K562 (cell line): ENCODE measurements around the gene NDUFS6. TPM values are rescaled to one million over a fixed set of nuclear protein-coding genes. Genes with fewer than 3 reads are reported as not detected.
A peak's percentile ranks its signal among the peaks of the same experiment; 100 is the strongest.

Experiments used
- ATAC-seq: fragments of 200-7000 bp; cut with Tn5 transposase; 3 replicates; pipeline ENCODE4 v1.9.1; 2020; ENCODE audit warnings: moderate library complexity
- BruUV-seq: library from RNA; stranded (reverse); fragments of 400-500 nt; replicated peaks from 2 replicates; lab custom pipeline; 2021; lab: Mats Ljungman, UMichigan
- CTCF ChIA-PET: fragments of 300-600 bp; formaldehyde crosslinking; extraction: SDS; loops from one replicate; lab custom pipeline; 2021; ENCODE audit warnings: low intra/inter-chr PET ratio; lab: Yijun Ruan, JAX
- POLR2A ChIA-PET: fragments of 300-600, 350-650 bp; sonication (Branson Sonifier 250); formaldehyde crosslinking; extraction: SDS; loops from one replicate; lab custom pipeline; 2021; ENCODE audit warnings: antibody characterized with exemption, inconsistent platforms; lab: Yijun Ruan, JAX
- DNase-seq, 4 experiments: peaks; one replicate each; pipeline versions ENCODE4 v3.0.0 to v3.0.0-alpha.2; 2011 to 2018; ENCODE audit warnings: low spot score in 3 of 4, mixed read lengths in 3 of 4; ENCODE audit errors: extremely low read depth in 1 of 4
- FAIRE-seq: peaks from 2 replicates; lab custom pipeline; 2011; peaks lifted over from hg19 to GRCh38; lab: Jason Lieb, UNC
- H2AFZ ChIP-seq: 2 replicates; pipeline ENCODE4 v1.6.0; 2011; ENCODE audit warnings: low read depth, low read length, control low read depth, inconsistent platforms
- H3K27ac ChIP-seq: fragments of 200-600 bp; 3 replicates; pipeline ENCODE4 v1.8.0; 2011; ENCODE audit warnings: low read depth, mild to moderate bottlenecking, control low read depth, inconsistent platforms, low read length, moderate library complexity, mixed read lengths; ENCODE audit errors: extremely low read depth
- H3K27me3 ChIP-seq, 2 experiments: fragments of 300-600 bp in 1 of 2; 2 replicates in 1 of 2; 3 replicates in 1 of 2; pipeline versions ENCODE4 v1.6.0 to v1.8.0; 2011; ENCODE audit warnings: inconsistent platforms in 2 of 2, low read length in 2 of 2, mild to moderate bottlenecking in 1 of 2, mixed read lengths in 1 of 2, moderate library complexity in 1 of 2; ENCODE audit not compliant: control insufficient read depth in 2 of 2, insufficient read depth in 2 of 2
- H3K36me3 ChIP-seq: fragments of 300-600 bp; 3 replicates; pipeline ENCODE4 v1.8.0; 2011; ENCODE audit warnings: mild to moderate bottlenecking, low read length, inconsistent platforms; ENCODE audit not compliant: control insufficient read depth, insufficient read depth
- H3K4me1 ChIP-seq, 2 experiments: fragments of 200-600 bp in 1 of 2; replicated peaks in 1 of 2; 2 replicates in 1 of 2; 3 replicates in 1 of 2; pipeline versions ENCODE4 v1.5.1 to v1.8.0; 2011; ENCODE audit warnings: inconsistent platforms in 2 of 2, low read length in 2 of 2, mild to moderate bottlenecking in 1 of 2, mixed read lengths in 1 of 2, moderate library complexity in 1 of 2; ENCODE audit not compliant: control insufficient read depth in 2 of 2, insufficient read depth in 2 of 2
- H3K4me2 ChIP-seq: 2 replicates; pipeline ENCODE4 v1.6.1; 2011; ENCODE audit warnings: low read length, control low read depth, inconsistent platforms, mixed read lengths; ENCODE audit not compliant: insufficient read depth
- H3K4me3 ChIP-seq: fragments of 200-600 bp; sonication (generic), shearing (Covaris generic); 2 replicates; pipeline ENCODE4 v1.5.1; 2016; ENCODE audit warnings: control low read depth, inconsistent platforms
- H3K79me2 ChIP-seq: fragments of 200-600 bp; 3 replicates; pipeline ENCODE4 v1.8.0; 2011; ENCODE audit warnings: low read length, inconsistent platforms; ENCODE audit not compliant: control insufficient read depth, insufficient read depth
- H3K9ac ChIP-seq, 2 experiments: 2 replicates each; pipeline versions ENCODE4 v1.6.0 to v1.6.1; 2011; ENCODE audit warnings: low read depth in 2 of 2, low read length in 2 of 2, control low read depth in 1 of 2, inconsistent platforms in 1 of 2, mild to moderate bottlenecking in 1 of 2, mixed read lengths in 1 of 2; ENCODE audit not compliant: insufficient read depth in 1 of 2
- H3K9me1 ChIP-seq: one replicate; pipeline ENCODE4 v1.6.0; 2011; ENCODE audit warnings: inconsistent platforms, mild to moderate bottlenecking, low read length, moderate library complexity; ENCODE audit not compliant: control insufficient read depth, insufficient read depth
- H3K9me3 ChIP-seq: replicated peaks from 2 replicates; pipeline ENCODE4 v1.5.1; 2011; ENCODE audit warnings: low read depth, low read length, inconsistent platforms; ENCODE audit not compliant: control insufficient read depth, insufficient read depth
- H4K20me1 ChIP-seq: replicated peaks from 2 replicates; pipeline ENCODE4 v1.6.1; 2011; ENCODE audit warnings: low read length, inconsistent platforms, mixed read lengths; ENCODE audit not compliant: control insufficient read depth, insufficient read depth
- BHLHE40 ChIP-seq: IDR thresholded peaks from 2 replicates; pipeline ENCODE4 v1.6.1; 2011; ENCODE audit warnings: low read length, improper control_type of control experiment
- BRD4 ChIP-seq: fragments of 200-600 bp; sonication (generic); IDR thresholded peaks from 2 replicates; pipeline ENCODE4 v1.6.1; 2017; ENCODE audit warnings: inconsistent platforms
- CC2D1A ChIP-seq: fragments of 450-650 bp; IDR thresholded peaks from 2 replicates; pipeline ENCODE4 v1.6.1; 2017; ENCODE audit warnings: mild to moderate bottlenecking
- DACH1 ChIP-seq: fragments of 450-650 bp; IDR thresholded peaks from 2 replicates; pipeline ENCODE4 v1.6.1; 2018; ENCODE audit not compliant: partially characterized antibody
- EZH2 ChIP-seq: IDR thresholded peaks from 2 replicates; pipeline ENCODE4 v1.6.1; 2012; ENCODE audit warnings: low read depth, mild to moderate bottlenecking, inconsistent platforms, low read length, borderline replicate concordance
- HLTF ChIP-seq: fragments of 450-650 bp; IDR thresholded peaks from 2 replicates; pipeline ENCODE4 v1.6.1; 2016
- KLF6 ChIP-seq: fragments of 250-450 bp; sonication (Bioruptor Pico); IDR thresholded peaks from 2 replicates; pipeline ENCODE4 v1.4.0; 2020; ENCODE audit warnings: mild to moderate bottlenecking, moderate library complexity, borderline replicate concordance
- RNF219 ChIP-seq: fragments of 250-450 bp; sonication (Bioruptor Pico); IDR thresholded peaks from 2 replicates; pipeline ENCODE4 v1.5.0; 2022; ENCODE audit warnings: mild to moderate bottlenecking
- XRCC5 ChIP-seq: fragments of 200-400 bp; formaldehyde crosslinking; IDR thresholded peaks from 2 replicates; pipeline ENCODE4 v1.6.1; 2017; ENCODE audit warnings: low read depth, mild to moderate bottlenecking, low read length
- ZFX ChIP-seq: sonication (generic); formaldehyde crosslinking; IDR thresholded peaks from 2 replicates; pipeline ENCODE4 v1.8.0; 2022; ENCODE audit warnings: mild to moderate bottlenecking, missing genetic modification reagents, moderate library complexity
- ZMIZ1 ChIP-seq, 2 experiments: fragments of 150-350 bp in 1 of 2; IDR thresholded peaks; 2 replicates each; pipeline ENCODE4 v1.6.1; 2012 to 2016; ENCODE audit warnings: low read depth in 2 of 2, low read length in 2 of 2, mild to moderate bottlenecking in 1 of 2, moderate library complexity in 1 of 2
- WGBS: fragments of 100-300 bp; shearing (Covaris generic); methylation state at CpG from one replicate; pipeline ENCODE4 v1.1.6; 2016; ENCODE audit warnings: low coverage, mixed read lengths; ENCODE audit not compliant: insufficient coverage; ENCODE audit errors: missing lambda C conversion rate; 5-methylcytosine and 5-hydroxymethylcytosine counted together
- in situ Hi-C: fragments of 300-500 bp; cut with MboI; formaldehyde crosslinking; loops from 4 replicates; pipeline ENCODE4 v1.15.0; 2018; ENCODE audit warnings: inconsistent platforms, mixed read lengths
- intact Hi-C: fragments of 100-400 bp; cut with micrococcal nuclease; formaldehyde crosslinking; loops from 2 replicates; pipeline ENCODE4 v1.14.2; 2022
- polyA plus RNA-seq, 8 experiments: library from polyadenylated mRNA; depleted of rRNA in 4 of 8; stranded (reverse) in 5 of 8; unstranded in 3 of 8; fragments of >200 nt; fragmentation: Nextera tagmentation in 2 of 8; fragmentation: Illumina TruSeq in 1 of 8; extraction: Ambion mirVana in 2 of 8; extraction: Trizol in 1 of 8; gene quantifications; 2 replicates each; pipeline versions ENCODE4 v1.2.1 to v1.2.3, GENCODE V29; 2011 to 2014; ENCODE audit warnings: inconsistent platforms in 1 of 8, missing spikeins in 1 of 8
- total RNA-seq, 7 experiments: library from RNA; depleted of rRNA in 6 of 7; stranded (reverse); fragments of >200 nt in 6 of 7; fragmentation: Illumina TruSeq in 2 of 7; extraction: Trizol in 2 of 7; gene quantifications; 2 replicates each; pipeline versions ENCODE4 v1.2.1 to v1.2.3, GENCODE V29; 2011 to 2021; ENCODE audit warnings: low replicate concordance in 1 of 7

The NDUFS6 gene
- total and polyA plus RNA-seq, 9 of the 15 experiments (the other 6 are each of a cell fraction or from before 2014, with no cell fraction given) = 36.1 to 291 (median 77.0) TPM

GRCh38 chr5:1763548-1763911 is 37.7 kb upstream of the NDUFS6 start (continued):
- no peak for TF ChIP-seq ZMIZ1 (IDR thresholded peaks at IDR 0.05; ENCODE audit: low read depth in 2 of 2, low read length in 2 of 2)
- TF ChIP-seq HLTF = no peak
- no peak for TF ChIP-seq RNF219 (CRISPR knock-in tag)

- Histone ChIP-seq H3K4me2 (no peak overlapping the region), H3K4me1 (peaks cover 0 to 11% of the 10 kb centered on the region in 2 experiments; a peak in 1 of 5 replicates), H3K4me3 (no peak overlapping the region), H4K20me1 (0 out of 2 replicates have a peak, but pooled peaks cover 3% of the 10 kb centered on the region), H2AFZ (no peak overlapping the region), H3K9ac (no peak overlapping the region), H3K27ac (no peak overlapping the region), H3K9me1 (peaks cover 3% of the 10 kb centered on the region), H3K9me3 (no peaks in the 10 kb centered on the region), H3K27me3 (peaks cover 71 to 89% of the 10 kb centered on the region in 2 experiments), H3K79me2 (no peaks in the 10 kb centered on the region)
- no peak for FAIRE-seq
- BruUV-seq = no TSS peak
- CTCF ChIA-PET = interaction anchor here (0.6 to 3.1 kb wide), 3 partner anchors 72 to 275 kb away, joined by 3 to 10 read pairs (median 4); no protein-coding TSS in a partner anchor
- WGBS = 5% methylated on average over 30 of the region's 32 CpGs
- no peak for DNase-seq
- ATAC-seq = no peak
- TF ChIP-seq DACH1 = no peak
- no peak for TF ChIP-seq XRCC5
- 0 out of 2 replicates have a peak, but pooled peaks have one; percentile 31 for TF ChIP-seq BHLHE40
- no peak for TF ChIP-seq CC2D1A
- no peak for TF ChIP-seq KLF6 (CRISPR knock-in tag)
- 0 out of 2 replicates have a peak, but pooled peaks have one; percentile 18 for TF ChIP-seq EZH2
- TF ChIP-seq ZFX (CRISPR knock-in tag) = no peak
- no peak for TF ChIP-seq BRD4
- TF ChIP-seq, all 486 proteins: peak for 2
- intact Hi-C loops (loop anchor here (1.0 to 2.0 kb wide), 2 partner anchors 253 to 274 kb away; no protein-coding TSS in a partner anchor), in situ Hi-C loops (no loop called here)
- POLR2A ChIA-PET = no interaction called here
- no peaks in the 10 kb centered on the region for H3K36me3 ChIP-seq
Measured at GRCh38 chr5:1763960-1764605, 37.1 kb upstream of the NDUFS6 start.
